Naive thymus-derived CD4-positive, alpha-beta T cell (primary cell): ENCODE measurements around the gene SLC50A1. TPM values are rescaled to one million over a fixed set of nuclear protein-coding genes. Genes with fewer than 3 reads are reported as not detected.

Source experiments
- ATAC-seq: fragments of 150-1000 bp; cut with Tn5 transposase; 2 replicates; pipeline ENCODE4 v1.10.0; 2021; ENCODE audit warnings: mild to moderate bottlenecking, moderate library complexity
- CTCF ChIA-PET: fragments of 350-600 bp; sonication (Branson Sonifier 250); formaldehyde crosslinking; loops from one replicate; lab custom pipeline; 2021; ENCODE audit warnings: antibody characterized with exemption; lab: Charles Lee
- POLR2A ChIA-PET: fragments of 350-600 bp; sonication (Branson Sonifier 250); formaldehyde crosslinking; loops from one replicate; lab custom pipeline; 2021; ENCODE audit warnings: antibody characterized with exemption, inconsistent platforms; lab: Charles Lee
- DNase-seq, 9 donors: peaks; one replicate each; pipeline versions ENCODE4 v3.0.0 to v3.0.0-alpha.2; 2020 to 2022; ENCODE audit warnings: mixed read lengths in 1 of 9
- H3K27ac ChIP-seq: one replicate; pipeline ENCODE4 v1.7.0; 2013; ENCODE audit warnings: mild to moderate bottlenecking, low read depth, low read length, moderate library complexity
- H3K27me3 ChIP-seq, 2 donors: one replicate each; pipeline ENCODE4 v1.7.0; 2013; ENCODE audit warnings: low read length in 2 of 2, mild to moderate bottlenecking in 2 of 2, moderate library complexity in 2 of 2; ENCODE audit not compliant: control insufficient read depth in 2 of 2, insufficient read depth in 2 of 2
- H3K36me3 ChIP-seq, 3 experiments: 1 replicate in 2 of 3; 2 replicates in 1 of 3; pipeline ENCODE4 v1.7.0; 2013; ENCODE audit warnings: low read length in 3 of 3, mild to moderate bottlenecking in 3 of 3, moderate library complexity in 1 of 3; ENCODE audit not compliant: insufficient read depth in 3 of 3, control insufficient read depth in 2 of 3
- H3K4me1 ChIP-seq, 2 donors: one replicate each; pipeline ENCODE4 v1.7.0; 2013; ENCODE audit warnings: low read length in 2 of 2, mild to moderate bottlenecking in 2 of 2, moderate library complexity in 1 of 2; ENCODE audit not compliant: control insufficient read depth in 2 of 2, insufficient read depth in 2 of 2
- H3K4me3 ChIP-seq: 2 replicates; pipeline ENCODE4 v1.7.0; 2013; ENCODE audit warnings: mild to moderate bottlenecking, low read length
- H3K9me3 ChIP-seq, 3 experiments: 1 replicate in 2 of 3; 2 replicates in 1 of 3; pipeline ENCODE4 v1.7.0; 2013; ENCODE audit warnings: low read length in 3 of 3; ENCODE audit not compliant: control insufficient read depth in 2 of 3
- H3K27ac Mint-ChIP-seq, 9 donors: one replicate each; pipeline ENCODE4 v1.8.0; 2020 to 2022; ENCODE audit warnings: mixed read lengths in 9 of 9, mild to moderate bottlenecking in 8 of 9, moderate library complexity in 5 of 9, inconsistent platforms in 2 of 9
- H3K27me3 Mint-ChIP-seq, 5 donors: one replicate each; pipeline ENCODE4 v1.8.0; 2021 to 2022; ENCODE audit warnings: mixed read lengths in 5 of 5, mild to moderate bottlenecking in 1 of 5
- H3K36me3 Mint-ChIP-seq, 5 donors: one replicate each; pipeline ENCODE4 v1.8.0; 2020 to 2022; ENCODE audit warnings: mixed read lengths in 5 of 5, mild to moderate bottlenecking in 3 of 5, inconsistent platforms in 1 of 5
- H3K4me1 Mint-ChIP-seq, 7 donors: one replicate each; pipeline ENCODE4 v1.8.0; 2020 to 2022; ENCODE audit warnings: mixed read lengths in 7 of 7, mild to moderate bottlenecking in 3 of 7, inconsistent platforms in 1 of 7
- H3K4me3 Mint-ChIP-seq, 10 donors: one replicate each; pipeline ENCODE4 v1.8.0; 2020 to 2022; ENCODE audit warnings: mild to moderate bottlenecking in 10 of 10, mixed read lengths in 10 of 10, moderate library complexity in 6 of 10, inconsistent platforms in 2 of 10
- H3K9me3 Mint-ChIP-seq, 11 donors: one replicate each; pipeline ENCODE4 v1.8.0; 2020 to 2022; ENCODE audit warnings: mixed read lengths in 11 of 11, mild to moderate bottlenecking in 4 of 11, inconsistent platforms in 1 of 11, moderate library complexity in 1 of 11
- intact Hi-C, 2 donors: fragments of 100-400 bp; cut with micrococcal nuclease; formaldehyde crosslinking; loops; one replicate each; pipeline ENCODE4 v1.15.1; 2023
- polyA plus RNA-seq, 2 donors: library from polyadenylated mRNA; unstranded; fragments of 300-500 nt; fragmentation: Illumina TruSeq; gene quantifications; one replicate each; pipeline ENCODE4 v1.2.3, GENCODE V29; 2021
- total RNA-seq, 6 experiments: library from RNA in 5 of 6; stranded (reverse) in 5 of 6; gene quantifications; 1 replicate in 5 of 6; 2 replicates in 1 of 6; pipeline ENCODE4 v1.2.3 and lab custom pipeline; 2021 to 2026

Gene SLC50A1
- total and polyA plus RNA-seq, 7 experiments from 2014 or later: 21.1 to 64.8 (median 26.6) TPM

GRCh38 chr1:155171836-155172731 lies 36.4 kb downstream of the SLC50A1 start:
- H3K4me3 ChIP-seq: peak overlapping the region; percentile 90
- no peaks in the 10 kb centered on the region for H3K9me3 ChIP-seq
- peak overlapping the region; percentile 88 for H3K27ac ChIP-seq
- Mint-ChIP-seq H3K4me1 (peaks cover 37 to 68% (median 53%) of the 10 kb centered on the region in 7 donors), H3K27me3 (peaks cover 0 to 6% (median 0%) of the 10 kb centered on the region in 5 donors), H3K4me3 (peak overlapping the region; percentile 94 to 100 (median 98)), H3K9me3 (peaks cover 0 to 4% (median 0%) of the 10 kb centered on the region in 11 donors), H3K27ac (peak overlapping the region; percentile 95 to 99 (median 98)), H3K36me3 (peaks cover 3 to 23% (median 11%) of the 10 kb centered on the region in 5 donors)
- POLR2A ChIA-PET: interaction anchor here (1.0 to 5.1 kb wide), 8 partner anchors 22 to 189 kb away, joined by 3 to 30 read pairs (median 6); partner anchors contain the start of genes EFNA1 and FLAD1
- intact Hi-C loops: loop anchor here (2.0 to 5.0 kb wide), 5 partner anchors 70 to 883 kb away; partner anchors contain the start of genes UBE2Q1 (in 2 of the 2), LAMTOR2 (in 1 of the 2) and RUSC1 (in 1 of the 2)
- H3K4me1 ChIP-seq: peaks cover 16 to 25% of the 10 kb centered on the region in 2 donors
- H3K36me3 ChIP-seq: peaks cover 0 to 24% (median 0%) of the 10 kb centered on the region in 3 experiments
- DNase-seq (peak in 1 of 9 donors; percentile 15), ATAC-seq (peak; percentile 32)
- H3K27me3 ChIP-seq: no peaks in the 10 kb centered on the region
- CTCF ChIA-PET: interaction anchor here (0.7 to 4.5 kb wide), 22 partner anchors 9 to 216 kb away, joined by 3 to 45 read pairs (median 5); partner anchors contain the start of genes EFNA4, MTX1, PBXIP1 and SCAMP3

GRCh38 chr1:155172732-155173477 lies 37.3 kb downstream of the SLC50A1 start, which contains the start of gene KRTCAP2:
KRTCAP2 (minus strand) TSS chr1:155173304; CDS start chr1:155173224, 80 bp downstream.
- Mint-ChIP-seq H3K4me3 (peak within 1 kb of the TSS; percentile 94 to 100 (median 98)), H3K36me3 (peaks cover 6 to 27% (median 11%) of the 10 kb centered on the region in 5 donors), H3K27ac (peak within 1 kb of the TSS; percentile 95 to 99 (median 98)), H3K27me3 (peaks cover 0 to 6% (median 0%) of the 10 kb centered on the region in 5 donors), H3K9me3 (peaks cover 0 to 4% (median 0%) of the 10 kb centered on the region in 11 donors), H3K4me1 (peaks cover 32 to 60% (median 47%) of the 10 kb centered on the region in 7 donors)
- Histone ChIP-seq H3K27me3 (no peaks in the 10 kb centered on the region), H3K4me1 (peaks cover 11 to 18% of the 10 kb centered on the region in 2 donors), H3K27ac (peak within 1 kb of the TSS; percentile 88), H3K9me3 (no peaks in the 10 kb centered on the region), H3K4me3 (peak within 1 kb of the TSS; percentile 90), H3K36me3 (peaks cover 0 to 30% (median 0%) of the 10 kb centered on the region in 3 experiments)
- POLR2A ChIA-PET: interaction anchor here (0.6 to 5.1 kb wide), 13 partner anchors 21 to 218 kb away, joined by 3 to 30 read pairs (median 4); partner anchors contain the start of genes EFNA1 and FLAD1
- intact Hi-C loops: loop anchor here (1.0 to 5.0 kb wide), 12 partner anchors 33 to 882 kb away; partner anchors contain the start of genes DPM3 (in 2 of the 2), UBE2Q1 (in 2 of the 2), CKS1B (in 1 of the 2) and EFNA4 (in 1 of the 2)
- ATAC-seq (peak; percentile 91), DNase-seq (peak; percentile 89 to 93 (median 92))
- CTCF ChIA-PET: interaction anchor here (0.5 to 4.5 kb wide), 22 partner anchors 8 to 217 kb away, joined by 3 to 45 read pairs (median 5); partner anchors contain the start of genes EFNA4, ENTREP3, MTX1 and PBXIP1

- peak within 1 kb of the TSS; percentile 95 to 99 (median 98) for H3K27ac Mint-ChIP-seq
- DNase-seq (peak in 6 of 9 donors; percentile 42 to 79 (median 50)), ATAC-seq (peak; percentile 20)
- peaks cover 0 to 4% (median 0%) of the 10 kb centered on the region in 11 donors for H3K9me3 Mint-ChIP-seq
- peaks cover 6 to 27% (median 11%) of the 10 kb centered on the region in 5 donors for H3K36me3 Mint-ChIP-seq
- Histone ChIP-seq H3K4me3 (peak within 1 kb of the TSS; percentile 90), H3K27me3 (no peaks in the 10 kb centered on the region), H3K9me3 (no peaks in the 10 kb centered on the region), H3K36me3 (peaks cover 0 to 35% (median 0%) of the 10 kb centered on the region in 3 experiments), H3K27ac (peak within 1 kb of the TSS; percentile 88), H3K4me1 (peaks cover 11 to 17% of the 10 kb centered on the region in 2 donors)
- peak within 1 kb of the TSS; percentile 94 to 100 (median 98) for H3K4me3 Mint-ChIP-seq
- peaks cover 30 to 58% (median 45%) of the 10 kb centered on the region in 7 donors for H3K4me1 Mint-ChIP-seq
- H3K27me3 Mint-ChIP-seq: peaks cover 0 to 6% (median 0%) of the 10 kb centered on the region in 5 donors
- intact Hi-C loops: loop anchor here (1.0 to 5.0 kb wide), 12 partner anchors 33 to 881 kb away; partner anchors contain the start of genes DPM3 (in 2 of the 2), UBE2Q1 (in 2 of the 2), CKS1B (in 1 of the 2) and EFNA4 (in 1 of the 2)
- CTCF ChIA-PET: interaction anchor here (0.5 to 4.5 kb wide), 25 partner anchors 11 to 525 kb away, joined by 3 to 45 read pairs (median 6); partner anchors contain the start of genes ENTREP3, MTX1, PBXIP1 and SCAMP3
- POLR2A ChIA-PET: interaction anchor here (0.5 to 5.1 kb wide), 13 partner anchors 20 to 1041 kb away, joined by 3 to 30 read pairs (median 4); partner anchors contain the start of genes FLAD1 and SLC50A1
Observed at GRCh38 chr1:155173478-155174323, 38.0 kb downstream of the SLC50A1 start, which contains the start of gene TRIM46. TRIM46 (plus strand) TSS chr1:155173849; CDS start chr1:155173967, 118 bp downstream.

GRCh38 chr1:155174324-155175280 lies 39.0 kb downstream of the SLC50A1 start:
- ATAC-seq (no peak), DNase-seq (peak in 7 of 9 donors; percentile 37 to 56 (median 51))
- Mint-ChIP-seq H3K9me3 (peaks cover 0 to 4% (median 0%) of the 10 kb centered on the region in 11 donors), H3K36me3 (peaks cover 3 to 26% (median 4%) of the 10 kb centered on the region in 5 donors), H3K4me1 (peaks cover 28 to 51% (median 43%) of the 10 kb centered on the region in 7 donors), H3K4me3 (peak overlapping the region; percentile 94 to 100 (median 98)), H3K27ac (peak overlapping the region; percentile 72 to 99 (median 98)), H3K27me3 (peaks cover 0 to 6% (median 0%) of the 10 kb centered on the region in 5 donors)
- H3K9me3 ChIP-seq: no peaks in the 10 kb centered on the region
- peak overlapping the region; percentile 88 for H3K27ac ChIP-seq
- CTCF ChIA-PET: interaction anchor here (0.5 to 4.5 kb wide), 12 partner anchors 19 to 891 kb away, joined by 3 to 45 read pairs (median 4); partner anchors contain the start of genes MTX1 and THBS3
- intact Hi-C loops: loop anchor here (5.0 kb wide), 2 partner anchors 68 to 148 kb away; partner anchors contain the start of gene RUSC1 (in 1 of the 2)
- H3K4me3 ChIP-seq: peak overlapping the region; percentile 90
- POLR2A ChIA-PET: interaction anchor here (0.6 to 5.1 kb wide), 10 partner anchors 19 to 1040 kb away, joined by 3 to 30 read pairs (median 4); partner anchors contain the start of gene SLC50A1
- peaks cover 11 to 17% of the 10 kb centered on the region in 2 donors for H3K4me1 ChIP-seq
- H3K36me3 ChIP-seq: peaks cover 0 to 34% (median 0%) of the 10 kb centered on the region in 3 experiments
- H3K27me3 ChIP-seq: no peaks in the 10 kb centered on the region
